ENCODE measurements around the gene RBM15.

RBM15 gene

GRCh38 chr1:110385369-110385768 is 46.2 kb downstream of the RBM15 start:
- no peaks in the 10 kb centered on the region for H3K4me1 ChIP-seq (ENCODE audit: control insufficient read depth in 2 of 2, insufficient read depth in 1 of 2, low read depth in 1 of 2, low read length in 2 of 2)
- H3K79me1 ChIP-seq (ENCODE audit: low read depth, low read length), result no peaks in the 10 kb centered on the region
- no peak overlapping the region for H3K4me2 ChIP-seq (ENCODE audit: insufficient read depth, low read length, poor library complexity, severe bottlenecking)
- H3K18ac ChIP-seq (ENCODE audit: low read length), result no peak overlapping the region
- H4K91ac ChIP-seq (ENCODE audit: low read depth, low read length, poor library complexity), result no peak overlapping the region
- H2BK5ac ChIP-seq (ENCODE audit: low read length), result no peak overlapping the region
- DNase-seq (ENCODE audit: low spot score), result no peak
- no peak overlapping the region for H3K9ac ChIP-seq (ENCODE audit: low read depth, low read length, poor library complexity)
- H3K36me3 ChIP-seq (replicated peaks in 1 of 2; ENCODE audit: control insufficient read depth in 2 of 2, insufficient read depth in 2 of 2, low read length in 2 of 2), result peaks cover 0 to 18% of the 10 kb centered on the region in 2 donors
- no CpG with 5 or more reads among the region's 1 CpG for WGBS, 2 donors (ENCODE audit: extremely low coverage in 2 of 2, insufficient read length in 2 of 2, insufficient replicate concordance in 1 of 2)
- H2BK15ac ChIP-seq (ENCODE audit: low read length), result no peak overlapping the region
- H2BK120ac ChIP-seq (ENCODE audit: low read depth, low read length), result no peak overlapping the region
- no peak overlapping the region for H3K23ac ChIP-seq (ENCODE audit: low read depth, low read length, poor library complexity)
- H3K27ac ChIP-seq (replicated peaks; ENCODE audit: low read length), result no peak overlapping the region
- H4K8ac ChIP-seq (ENCODE audit: low read depth, low read length), result no peak overlapping the region
- H2AK5ac ChIP-seq (ENCODE audit: low read depth, low read length), result no peak overlapping the region
- H3K4ac ChIP-seq (ENCODE audit: low read length), result no peak overlapping the region
- no peaks in the 10 kb centered on the region for H3K27me3 ChIP-seq (ENCODE audit: control insufficient read depth in 3 of 3, insufficient read depth in 3 of 3, low read depth in 1 of 3, low read length in 3 of 3)
- no peak overlapping the region for H2AFZ ChIP-seq (ENCODE audit: low read length)
- no peaks in the 10 kb centered on the region for H3K9me3 ChIP-seq (replicated peaks in 1 of 2; ENCODE audit: control insufficient read depth in 2 of 2, insufficient read depth in 1 of 2, low read depth in 1 of 2, low read length in 2 of 2)
- H3K4me3 ChIP-seq (ENCODE audit: low read length in 2 of 2), result no peak overlapping the region
- H3K14ac ChIP-seq (ENCODE audit: low read length), result no peak overlapping the region
- H2BK12ac ChIP-seq (ENCODE audit: low read length), result no peak overlapping the region

DNA sequence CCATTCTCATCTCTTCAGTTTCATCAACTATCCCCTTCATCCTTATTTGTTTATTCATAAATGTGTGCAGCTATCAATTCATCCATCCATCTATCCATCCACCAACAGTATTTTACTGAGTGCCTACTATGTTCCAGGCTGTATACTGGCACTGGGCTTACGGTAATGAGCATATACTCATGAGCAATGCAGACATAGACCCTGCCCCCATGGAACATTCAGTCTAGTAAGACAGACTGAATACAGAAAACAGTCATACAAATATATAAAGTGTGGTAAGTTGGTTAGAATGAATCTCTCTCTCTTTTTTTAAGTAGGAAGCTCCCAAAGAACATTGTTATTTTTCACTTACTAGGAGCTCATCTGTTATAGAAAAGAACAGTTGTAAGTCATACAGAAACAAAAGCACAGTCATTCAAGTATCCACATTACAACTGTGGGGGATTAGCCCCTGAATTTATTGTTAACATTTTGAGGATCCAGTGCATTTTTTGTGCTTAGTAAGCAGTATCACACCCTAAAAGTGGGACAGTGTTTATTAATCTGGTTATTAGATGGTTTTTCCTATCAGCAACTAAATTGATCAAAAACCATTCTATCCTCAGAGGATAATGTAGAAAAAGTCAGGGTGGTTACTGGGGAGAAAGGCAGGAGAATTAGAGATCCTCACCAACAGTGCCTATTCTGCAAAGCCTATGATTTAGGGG is 48.0 kb downstream of the RBM15 start:
- Histone ChIP-seq H3K4me1 (ENCODE audit: control insufficient read depth in 2 of 2, insufficient read depth in 1 of 2, low read depth in 1 of 2, low read length in 2 of 2) (peaks cover 0 to 2% of the 10 kb centered on the region in 2 donors), H3K27me3 (ENCODE audit: control insufficient read depth in 3 of 3, insufficient read depth in 3 of 3, low read depth in 1 of 3, low read length in 3 of 3) (no peaks in the 10 kb centered on the region), H2BK120ac (ENCODE audit: low read depth, low read length) (no peak overlapping the region), H3K9me3 (replicated peaks in 1 of 2; ENCODE audit: control insufficient read depth in 2 of 2, insufficient read depth in 1 of 2, low read depth in 1 of 2, low read length in 2 of 2) (no peaks in the 10 kb centered on the region), H3K9ac (ENCODE audit: low read depth, low read length, poor library complexity) (no peak overlapping the region), H3K79me1 (ENCODE audit: low read depth, low read length) (no peaks in the 10 kb centered on the region), H3K14ac (ENCODE audit: low read length) (no peak overlapping the region), H4K8ac (ENCODE audit: low read depth, low read length) (no peak overlapping the region), H2BK15ac (ENCODE audit: low read length) (no peak overlapping the region), H2BK12ac (ENCODE audit: low read length) (no peak overlapping the region), H3K4me3 (ENCODE audit: low read length in 2 of 2) (no peak overlapping the region), H2AFZ (ENCODE audit: low read length) (no peak overlapping the region), H2BK5ac (ENCODE audit: low read length) (no peak overlapping the region), H3K27ac (replicated peaks; ENCODE audit: low read length) (no peak overlapping the region), H4K91ac (ENCODE audit: low read depth, low read length, poor library complexity) (no peak overlapping the region), H3K4me2 (ENCODE audit: insufficient read depth, low read length, poor library complexity, severe bottlenecking) (no peak overlapping the region), H3K18ac (ENCODE audit: low read length) (no peak overlapping the region), H3K23ac (ENCODE audit: low read depth, low read length, poor library complexity) (no peak overlapping the region), H3K4ac (ENCODE audit: low read length) (no peak overlapping the region), H3K36me3 (replicated peaks in 1 of 2; ENCODE audit: control insufficient read depth in 2 of 2, insufficient read depth in 2 of 2, low read length in 2 of 2) (peaks cover 0 to 8% of the 10 kb centered on the region in 2 donors), H2AK5ac (ENCODE audit: low read depth, low read length) (no peak overlapping the region)
- no peak for DNase-seq (ENCODE audit: low spot score)
- no CpG with 5 or more reads among the region's 1 CpG for WGBS, 2 donors (ENCODE audit: extremely low coverage in 2 of 2, insufficient read length in 2 of 2, insufficient replicate concordance in 1 of 2)

DNA sequence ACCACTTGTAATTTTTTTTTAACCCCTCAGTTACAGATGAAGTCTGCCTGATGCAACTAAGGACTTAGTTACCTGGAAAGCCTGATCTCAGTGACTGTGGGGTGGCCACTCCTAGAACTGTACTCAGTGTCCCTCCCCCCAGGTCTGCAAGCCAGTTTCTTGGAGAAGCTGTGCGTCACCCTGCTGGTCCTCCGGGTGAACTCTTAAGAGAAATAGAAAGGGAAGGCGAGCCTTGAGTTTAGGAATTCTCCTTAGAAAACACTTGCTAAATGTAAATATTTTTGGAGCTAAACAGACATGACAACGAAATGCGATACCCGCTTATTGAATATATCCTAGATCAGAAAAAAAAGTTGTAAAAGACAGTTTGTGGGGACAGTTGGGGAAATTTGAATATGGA is 50.9 kb downstream of the RBM15 start:
- no peak overlapping the region for H4K91ac ChIP-seq (ENCODE audit: low read depth, low read length, poor library complexity)
- no peak overlapping the region for H2AFZ ChIP-seq (ENCODE audit: low read length)
- H2BK120ac ChIP-seq (ENCODE audit: low read depth, low read length), result no peak overlapping the region
- H2AK5ac ChIP-seq (ENCODE audit: low read depth, low read length), result no peak overlapping the region
- no peak overlapping the region for H2BK12ac ChIP-seq (ENCODE audit: low read length)
- no peak overlapping the region for H3K27ac ChIP-seq (replicated peaks; ENCODE audit: low read length)
- WGBS, 2 donors (ENCODE audit: extremely low coverage in 2 of 2, insufficient read length in 2 of 2, insufficient replicate concordance in 1 of 2), result no CpG with 5 or more reads among the region's 6 CpGs
- no peak overlapping the region for H3K18ac ChIP-seq (ENCODE audit: low read length)
- H3K23ac ChIP-seq (ENCODE audit: low read depth, low read length, poor library complexity), result no peak overlapping the region
- H3K4me3 ChIP-seq (ENCODE audit: low read length in 2 of 2), result no peak overlapping the region
- no peak overlapping the region for H4K8ac ChIP-seq (ENCODE audit: low read depth, low read length)
- H3K36me3 ChIP-seq (replicated peaks in 1 of 2; ENCODE audit: control insufficient read depth in 2 of 2, insufficient read depth in 2 of 2, low read length in 2 of 2), result peaks cover 0 to 11% of the 10 kb centered on the region in 2 donors
- H3K4me2 ChIP-seq (ENCODE audit: insufficient read depth, low read length, poor library complexity, severe bottlenecking), result no peak overlapping the region
- H3K27me3 ChIP-seq (ENCODE audit: control insufficient read depth in 3 of 3, insufficient read depth in 3 of 3, low read depth in 1 of 3, low read length in 3 of 3), result no peaks in the 10 kb centered on the region
- no peak overlapping the region for H2BK15ac ChIP-seq (ENCODE audit: low read length)
- H3K4me1 ChIP-seq (ENCODE audit: control insufficient read depth in 2 of 2, insufficient read depth in 1 of 2, low read depth in 1 of 2, low read length in 2 of 2), result peaks cover 0 to 2% of the 10 kb centered on the region in 2 donors
- no peak overlapping the region for H3K14ac ChIP-seq (ENCODE audit: low read length)
- DNase-seq (ENCODE audit: low spot score), result no peak
- no peak overlapping the region for H3K9ac ChIP-seq (ENCODE audit: low read depth, low read length, poor library complexity)
- no peak overlapping the region for H2BK5ac ChIP-seq (ENCODE audit: low read length)
- no peak overlapping the region for H3K4ac ChIP-seq (ENCODE audit: low read length)
- no peaks in the 10 kb centered on the region for H3K9me3 ChIP-seq (replicated peaks in 1 of 2; ENCODE audit: control insufficient read depth in 2 of 2, insufficient read depth in 1 of 2, low read depth in 1 of 2, low read length in 2 of 2)
- no peaks in the 10 kb centered on the region for H3K79me1 ChIP-seq (ENCODE audit: low read depth, low read length)

DNA sequence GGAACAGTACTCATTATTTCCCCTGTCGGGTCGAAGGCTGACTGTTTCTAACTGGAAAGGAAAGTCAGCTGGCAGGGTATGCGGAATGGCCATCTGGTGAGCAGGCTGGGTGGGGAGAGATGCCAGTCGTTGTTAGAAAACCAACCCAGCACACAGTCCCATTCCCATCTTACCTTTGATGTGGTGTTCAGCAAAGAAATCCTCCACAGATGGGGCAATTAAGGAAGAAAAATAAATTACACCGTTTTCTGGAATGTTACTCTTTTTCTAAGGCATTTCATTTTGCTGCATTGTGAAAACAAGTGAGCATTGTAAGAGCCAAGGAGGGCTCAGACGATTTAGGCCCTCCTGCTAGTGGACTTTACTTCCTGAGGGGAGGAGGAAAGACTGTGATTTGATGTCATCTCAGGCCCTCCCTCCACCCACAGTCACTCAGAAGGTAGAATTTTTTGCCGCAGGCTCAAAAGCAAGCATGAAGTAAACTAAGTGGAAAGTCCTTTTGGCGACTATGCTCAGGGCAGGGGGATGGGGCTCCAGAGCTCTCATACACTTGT is 51.6 kb downstream of the RBM15 start, which contains the start of gene SLC16A4:
SLC16A4 (minus strand) TSS at position 335 of the 554 bp plus-strand sequence. CDS start 1,703 bp downstream, outside the sequence.
- H2BK5ac ChIP-seq (ENCODE audit: low read length), result no peak within 1 kb of the TSS
- no peak within 1 kb of the TSS for H3K4ac ChIP-seq (ENCODE audit: low read length)
- no peak within 1 kb of the TSS for H3K18ac ChIP-seq (ENCODE audit: low read length)
- H3K14ac ChIP-seq (ENCODE audit: low read length), result no peak within 1 kb of the TSS
- no peak within 1 kb of the TSS for H3K27ac ChIP-seq (replicated peaks; ENCODE audit: low read length)
- no peak within 1 kb of the TSS for H2BK120ac ChIP-seq (ENCODE audit: low read depth, low read length)
- no peak within 1 kb of the TSS for H4K8ac ChIP-seq (ENCODE audit: low read depth, low read length)
- no peak within 1 kb of the TSS for H3K23ac ChIP-seq (ENCODE audit: low read depth, low read length, poor library complexity)
- no peak within 1 kb of the TSS for H3K4me3 ChIP-seq (ENCODE audit: low read length in 2 of 2)
- no peak within 1 kb of the TSS for H3K9ac ChIP-seq (ENCODE audit: low read depth, low read length, poor library complexity)
- H3K4me2 ChIP-seq (ENCODE audit: insufficient read depth, low read length, poor library complexity, severe bottlenecking), result no peak within 1 kb of the TSS
- no peak within 1 kb of the TSS for H4K91ac ChIP-seq (ENCODE audit: low read depth, low read length, poor library complexity)
- H3K36me3 ChIP-seq (replicated peaks in 1 of 2; ENCODE audit: control insufficient read depth in 2 of 2, insufficient read depth in 2 of 2, low read length in 2 of 2), result peaks cover 0 to 15% of the 10 kb centered on the region in 2 donors
- no peak within 1 kb of the TSS for H2BK15ac ChIP-seq (ENCODE audit: low read length)
- no peak within 1 kb of the TSS for H2AK5ac ChIP-seq (ENCODE audit: low read depth, low read length)
- WGBS, 2 donors (ENCODE audit: extremely low coverage in 2 of 2, insufficient read length in 2 of 2, insufficient replicate concordance in 1 of 2), result no CpG with 5 or more reads among the region's 8 CpGs
- H3K79me1 ChIP-seq (ENCODE audit: low read depth, low read length), result no peaks in the 10 kb centered on the region
- H2BK12ac ChIP-seq (ENCODE audit: low read length), result no peak within 1 kb of the TSS
- peak within 1 kb of the TSS; percentile 45 for H2AFZ ChIP-seq (ENCODE audit: low read length)
- H3K27me3 ChIP-seq (ENCODE audit: control insufficient read depth in 3 of 3, insufficient read depth in 3 of 3, low read depth in 1 of 3, low read length in 3 of 3), result no peaks in the 10 kb centered on the region
- H3K4me1 ChIP-seq (ENCODE audit: control insufficient read depth in 2 of 2, insufficient read depth in 1 of 2, low read depth in 1 of 2, low read length in 2 of 2), result peaks cover 0 to 2% of the 10 kb centered on the region in 2 donors
- H3K9me3 ChIP-seq (replicated peaks in 1 of 2; ENCODE audit: control insufficient read depth in 2 of 2, insufficient read depth in 1 of 2, low read depth in 1 of 2, low read length in 2 of 2), result no peaks in the 10 kb centered on the region
- no peak for DNase-seq (ENCODE audit: low spot score)
